Activated CD4-positive, alpha-beta T cell treated with anti-CD3 and anti-CD28 coated beads, Interleukin-2, amount 50 U/mL, for 4 hours (primary cell): Measurements from ENCODE around the gene PARP9.
"Not testable (repeated sequence)": the region's sequence is repeated elsewhere in the genome, so short reads cannot be mapped to it uniquely, and the experiment has no call there.

ENCODE experiments used
- DNase-seq, 2 experiments: peaks; one replicate each; pipeline ENCODE4 v3.0.0-alpha.2; 2020

The PARP9 gene

DNA sequence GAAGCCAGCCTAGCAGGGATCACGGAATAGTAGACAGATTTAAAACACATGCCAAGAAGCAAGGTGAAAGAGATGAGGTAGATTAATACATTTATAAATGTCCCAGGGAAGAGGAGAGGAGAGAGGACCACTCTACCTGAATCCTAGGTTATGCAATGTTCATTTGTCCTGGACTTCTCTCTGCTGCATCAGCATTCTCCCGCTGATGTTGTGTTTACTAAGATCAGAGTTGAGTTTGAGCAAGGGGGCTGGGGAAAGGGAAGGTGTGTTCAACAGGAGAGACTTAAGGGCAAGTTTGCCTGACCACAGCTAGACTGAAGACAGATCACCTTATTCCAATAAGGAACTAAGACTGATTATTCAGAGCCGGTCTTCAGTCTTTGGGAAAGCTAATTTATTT lies 48.2 kb downstream of the PARP9 start:
- DNase-seq: no peak

DNA sequence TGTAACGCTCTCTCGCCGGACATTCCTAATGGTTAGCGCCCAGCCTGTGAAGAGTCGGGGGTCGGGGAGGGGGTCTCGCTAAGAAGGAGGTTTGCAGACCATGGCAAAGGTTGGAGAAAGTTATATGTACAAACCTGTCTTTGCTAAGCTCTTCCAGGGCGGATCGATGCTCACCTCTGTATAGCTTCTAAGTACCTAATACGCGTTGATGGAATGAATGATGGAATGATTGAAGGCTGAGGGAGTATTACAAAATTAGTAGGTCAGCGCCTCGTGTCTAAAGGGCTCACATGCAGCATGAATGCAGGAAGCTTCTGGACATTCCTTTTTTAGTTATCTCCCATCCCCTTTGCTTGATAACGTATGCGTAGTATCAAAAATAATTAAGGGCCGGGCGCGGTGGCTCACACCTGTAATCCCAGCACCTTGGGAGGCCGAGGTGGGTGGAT lies 49.1 kb downstream of the PARP9 start:
- no peak for DNase-seq

GRCh38 chr3:122514123-122515019 lies 49.7 kb downstream of the PARP9 start, which contains the start of gene KPNA1:
Gene KPNA1 (minus strand): TSS chr3:122514939. CDS start chr3:122496565, 18,374 bp downstream.
- peak; percentile 77 to 83 for DNase-seq

DNA sequence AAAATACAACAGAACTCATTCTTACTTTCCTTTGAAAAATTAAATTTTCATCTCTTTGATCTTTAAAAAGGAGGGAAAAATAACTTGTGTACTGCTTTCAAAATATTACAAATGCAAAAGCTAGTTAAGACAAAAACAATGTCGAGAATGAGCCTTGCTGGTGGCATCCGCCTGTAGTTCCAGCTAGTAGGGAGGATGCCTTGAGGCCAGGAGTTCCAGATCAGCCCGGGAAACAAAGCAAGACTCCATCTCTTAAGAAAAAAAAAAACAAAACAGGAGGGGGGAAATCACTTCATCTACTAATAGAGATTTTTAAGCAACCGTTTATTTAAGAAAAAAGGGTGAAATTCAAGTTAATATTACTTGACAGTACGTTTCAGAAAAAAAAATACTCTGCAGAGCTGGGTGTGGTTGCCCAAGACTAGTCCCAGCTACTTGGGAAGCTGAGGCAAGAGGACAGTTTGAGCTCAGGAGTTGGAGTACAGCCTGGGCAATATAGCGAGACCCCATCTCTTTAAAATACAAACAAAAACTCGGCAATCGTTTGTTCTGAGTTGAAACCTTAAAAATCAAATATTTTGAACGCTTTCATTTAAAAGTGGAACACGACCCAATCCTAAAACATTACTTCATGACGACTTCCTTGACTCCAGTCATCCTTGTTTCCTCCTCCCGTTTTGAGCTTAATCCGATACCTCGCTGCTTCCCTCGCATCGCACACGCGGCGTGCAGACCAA lies 50.5 kb downstream of the PARP9 start:
- no peak for DNase-seq

DNA sequence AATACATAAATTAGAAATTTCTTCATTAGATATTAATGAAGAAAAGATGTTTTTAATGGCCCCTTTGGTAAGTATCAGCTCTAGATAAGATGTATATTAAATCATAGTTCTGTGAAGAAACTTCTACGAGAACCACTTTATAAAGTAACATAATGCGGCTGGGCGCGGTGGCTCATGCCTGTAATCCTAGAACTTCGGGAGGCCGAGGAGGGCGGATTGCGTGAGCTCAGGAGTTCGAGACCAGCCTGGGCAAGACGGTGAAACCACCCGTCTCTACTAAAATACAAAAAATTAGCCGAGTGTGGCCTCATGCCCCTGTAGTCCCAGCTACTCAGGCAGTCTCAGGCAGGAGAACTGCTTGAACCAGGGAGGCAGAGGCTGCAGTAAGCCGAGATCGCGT lies 51.8 kb downstream of the PARP9 start:
- no peak for DNase-seq

DNA sequence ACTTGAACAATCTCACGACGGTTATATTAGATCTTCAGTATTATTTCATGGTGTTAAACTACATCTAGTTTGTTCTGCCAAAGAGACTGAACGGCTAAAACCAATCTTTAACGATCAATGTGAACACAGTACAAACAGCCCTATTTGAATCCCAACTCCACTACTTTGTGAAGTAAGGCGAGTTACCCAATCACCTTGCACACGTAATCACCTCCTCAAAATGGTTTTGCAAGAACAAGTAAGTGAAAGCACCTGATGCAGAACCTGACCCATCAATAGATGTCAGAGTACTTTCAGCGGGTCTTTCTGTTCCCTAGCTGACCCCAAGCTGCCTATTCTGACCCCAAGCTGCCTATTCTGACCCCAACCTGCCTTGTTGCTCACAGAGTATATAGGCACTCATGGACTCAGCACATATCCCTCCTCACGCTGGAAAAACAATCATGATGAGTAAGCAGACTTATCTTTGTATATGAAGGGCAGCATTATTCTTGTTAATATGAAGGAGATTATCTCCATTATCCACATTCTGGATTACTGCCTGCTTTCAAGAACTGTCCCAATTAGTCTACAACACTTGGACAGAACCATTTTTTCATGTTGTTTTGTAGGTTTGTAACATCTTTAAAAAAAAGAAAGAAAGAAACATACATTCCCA lies 53.1 kb downstream of the PARP9 start:
- no peak for DNase-seq

- DNase-seq: not testable (repeated sequence)
Measured at GRCh38 chr3:122508944-122509343, 55.2 kb downstream of the PARP9 start.

DNA sequence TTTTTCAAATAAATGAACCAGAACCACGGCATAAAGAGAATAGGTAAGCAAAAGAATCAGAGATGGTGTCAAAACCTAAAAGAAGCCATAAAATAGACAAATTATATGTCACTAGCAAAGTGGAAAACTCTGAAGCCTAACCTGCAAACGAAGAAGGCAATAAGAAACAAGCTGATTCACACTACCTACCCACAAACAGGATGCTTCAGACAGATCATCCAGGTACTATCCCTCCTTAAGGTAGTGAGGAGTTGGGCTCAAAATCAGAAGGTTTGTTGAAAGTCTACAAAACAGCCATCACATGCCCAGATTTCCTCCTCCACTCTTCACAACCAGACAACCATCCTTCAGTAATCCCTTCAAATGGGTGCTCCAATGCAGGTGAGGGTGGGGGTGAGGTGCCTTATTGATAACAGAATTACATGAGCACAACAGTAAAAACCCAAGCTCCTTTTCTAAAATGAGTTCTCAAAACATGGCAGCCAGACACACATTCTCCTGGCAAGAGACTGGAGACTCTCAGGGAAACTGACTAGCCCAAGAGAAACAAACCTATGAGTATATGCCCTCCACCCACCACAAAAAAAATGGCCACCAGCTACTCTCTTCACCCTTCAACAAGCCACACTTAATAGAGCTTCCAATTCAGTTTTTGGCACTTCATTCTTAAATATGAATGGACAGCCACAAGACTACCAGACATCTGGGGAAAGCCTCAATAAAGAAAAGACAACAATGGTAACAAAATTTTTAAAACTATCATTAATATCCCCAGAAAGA lies 55.8 kb downstream of the PARP9 start:
- DNase-seq: no peak

- DNase-seq: no peak
Measured at GRCh38 chr3:122506450-122506849, 57.6 kb downstream of the PARP9 start.

GRCh38 chr3:122505676-122506075 lies 58.4 kb downstream of the PARP9 start:
- DNase-seq: no peak

- no peak for DNase-seq
Measured at GRCh38 chr3:122502941-122503340, 61.2 kb downstream of the PARP9 start.

DNA sequence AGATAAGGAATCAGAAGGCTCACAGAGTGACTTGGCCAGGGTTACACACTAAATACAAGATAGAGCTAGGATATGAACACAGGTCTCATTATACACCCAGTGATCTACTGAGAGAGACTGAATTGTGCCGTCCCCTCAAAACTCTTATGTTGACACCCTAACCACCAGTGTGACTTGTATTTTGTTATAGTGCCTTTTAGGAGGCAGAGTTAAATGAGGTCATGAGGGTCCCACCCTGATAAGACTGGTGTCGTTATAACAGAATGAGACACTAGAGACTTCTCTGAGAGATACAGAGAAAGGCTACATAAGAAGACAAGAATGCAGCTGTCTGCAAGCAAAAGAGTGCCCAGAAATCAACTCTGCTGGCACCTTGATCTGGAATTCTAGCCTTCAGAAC lies 62.0 kb downstream of the PARP9 start:
- no peak for DNase-seq

DNA sequence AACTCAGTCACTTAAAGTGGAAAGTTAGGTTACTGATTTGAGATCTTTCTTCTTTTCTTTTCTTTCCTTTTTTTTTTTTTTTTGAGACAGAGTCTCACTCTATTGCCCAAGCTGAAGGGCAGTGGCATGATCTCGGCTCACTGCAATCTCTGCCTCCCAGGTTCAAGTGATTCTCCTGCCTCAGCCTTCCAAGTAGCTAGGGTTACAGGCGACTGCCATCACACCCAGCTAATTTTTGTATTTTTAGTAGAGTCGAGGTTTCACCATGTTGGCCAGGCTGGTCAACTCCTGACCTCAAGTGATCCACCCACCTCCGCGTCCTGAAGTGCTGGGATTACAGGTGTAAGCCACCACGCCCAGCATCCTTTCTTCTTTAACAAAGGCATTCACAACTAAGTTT lies 63.1 kb downstream of the PARP9 start:
- DNase-seq: not testable (repeated sequence)

- DNase-seq: no peak
Measured at GRCh38 chr3:122498152-122498551, 65.9 kb downstream of the PARP9 start.

- no peak for DNase-seq
Measured at GRCh38 chr3:122497425-122497824, 66.7 kb downstream of the PARP9 start.

DNA sequence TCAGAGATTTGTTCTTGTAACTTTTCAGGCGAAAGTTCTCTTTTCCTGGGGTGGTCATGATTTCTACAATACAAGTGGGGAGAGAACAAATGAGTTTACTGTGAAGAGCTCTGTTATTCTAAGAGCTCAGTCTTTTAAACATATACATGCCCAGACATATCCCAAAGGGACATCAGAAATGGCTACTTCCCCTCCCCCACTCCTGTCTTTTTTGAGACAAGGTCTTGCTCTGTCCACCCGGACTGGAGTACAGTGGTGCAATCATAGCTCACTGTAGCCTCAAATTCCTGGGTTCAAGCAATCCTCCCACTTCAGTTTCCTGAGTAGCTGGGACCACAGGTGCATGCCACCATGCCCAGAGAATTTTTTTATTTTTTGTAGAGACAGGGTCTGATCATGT lies 67.6 kb downstream of the PARP9 start:
- DNase-seq: no peak

- no peak for DNase-seq
Measured at GRCh38 chr3:122493296-122493695, 70.8 kb downstream of the PARP9 start.

GRCh38 chr3:122488262-122488973 lies 75.7 kb downstream of the PARP9 start:
- no peak for DNase-seq

DNA sequence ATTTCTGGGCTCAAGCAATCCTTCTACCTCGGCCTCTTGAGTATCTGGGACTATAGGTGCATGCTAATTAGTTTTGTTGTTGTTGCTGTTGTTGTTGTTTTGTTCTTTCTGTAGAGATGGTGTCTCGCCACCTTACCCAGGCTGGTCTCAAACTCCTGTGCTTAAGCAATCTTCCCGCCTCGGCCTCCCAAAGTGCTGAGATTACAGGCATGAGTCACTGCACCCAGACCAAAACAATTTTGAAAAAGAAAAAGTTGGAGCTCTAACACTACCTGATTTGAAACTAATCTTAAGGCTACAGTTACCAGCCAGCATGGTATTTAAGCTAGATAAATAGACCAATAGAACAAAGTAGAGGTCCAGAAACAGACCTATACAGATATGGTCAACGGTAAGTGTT lies 79.1 kb downstream of the PARP9 start:
- no peak for DNase-seq

DNA sequence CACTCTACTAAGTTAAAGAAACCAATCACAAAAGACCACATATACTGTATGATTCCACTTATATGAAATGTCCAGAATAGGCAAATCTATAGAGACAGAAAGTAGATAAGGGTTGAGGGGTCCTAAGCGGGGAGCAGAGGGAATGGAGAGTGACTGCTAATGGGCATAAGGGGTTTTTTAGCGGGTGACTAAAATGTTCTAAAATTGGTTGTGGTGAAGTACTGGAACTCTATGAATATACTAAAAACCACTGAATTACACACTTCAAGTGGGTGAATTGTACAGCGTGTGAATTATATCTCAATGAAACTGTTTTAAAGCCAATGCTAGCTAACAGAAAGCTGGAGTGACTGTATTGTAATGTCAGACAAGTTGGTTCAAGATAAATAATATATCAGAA lies 82.7 kb downstream of the PARP9 start:
- no peak for DNase-seq
